Measurements from ENCODE around the gene PARVB. TPM values are rescaled to one million over a fixed set of nuclear protein-coding genes. Genes with fewer than 3 reads are reported as not detected.
"Not testable (repeated sequence)": the region's sequence is repeated elsewhere in the genome, so short reads cannot be mapped to it uniquely, and the experiment has no call there.

Gene PARVB
- total RNA-seq, 4 donors from 2014 or later: 6.6 to 144 (median 30.1) TPM

GRCh38 chr22:44012162-44012561 lies 11.9 kb upstream of the PARVB start:
- intact Hi-C loops (cut with DNase I; ENCODE audit: low total_unique reads) (no loop called here), in situ Hi-C loops (cut with MboI; ENCODE audit: low pct_ligation_motif_present in 1 of 4, low pct_unique_long_range_greater_than_20kb in 1 of 4, low sequenced_read_pairs in 3 of 4) (no loop called here)
- H3K27ac ChIP-seq: peak overlapping the region in 1 of 4 donors; percentile 25
- no peaks in the 10 kb centered on the region for H3K27me3 ChIP-seq
- no peaks in the 10 kb centered on the region for H3K9me3 ChIP-seq
- DNase-seq: no peak
- TF ChIP-seq, protein P1, sequence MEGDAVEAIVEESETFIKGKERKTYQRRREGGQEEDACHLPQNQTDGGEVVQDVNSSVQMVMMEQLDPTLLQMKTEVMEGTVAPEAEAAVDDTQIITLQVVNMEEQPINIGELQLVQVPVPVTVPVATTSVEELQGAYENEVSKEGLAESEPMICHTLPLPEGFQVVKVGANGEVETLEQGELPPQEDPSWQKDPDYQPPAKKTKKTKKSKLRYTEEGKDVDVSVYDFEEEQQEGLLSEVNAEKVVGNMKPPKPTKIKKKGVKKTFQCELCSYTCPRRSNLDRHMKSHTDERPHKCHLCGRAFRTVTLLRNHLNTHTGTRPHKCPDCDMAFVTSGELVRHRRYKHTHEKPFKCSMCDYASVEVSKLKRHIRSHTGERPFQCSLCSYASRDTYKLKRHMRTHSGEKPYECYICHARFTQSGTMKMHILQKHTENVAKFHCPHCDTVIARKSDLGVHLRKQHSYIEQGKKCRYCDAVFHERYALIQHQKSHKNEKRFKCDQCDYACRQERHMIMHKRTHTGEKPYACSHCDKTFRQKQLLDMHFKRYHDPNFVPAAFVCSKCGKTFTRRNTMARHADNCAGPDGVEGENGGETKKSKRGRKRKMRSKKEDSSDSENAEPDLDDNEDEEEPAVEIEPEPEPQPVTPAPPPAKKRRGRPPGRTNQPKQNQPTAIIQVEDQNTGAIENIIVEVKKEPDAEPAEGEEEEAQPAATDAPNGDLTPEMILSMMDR (IDR thresholded peaks at IDR 0.05): no peak
- TF ChIP-seq POLR2A (IDR thresholded peaks at IDR 0.05): no peak
- no peak for TF ChIP-seq POLR2AphosphoS5 (IDR thresholded peaks at IDR 0.05)
- TF ChIP-seq EP300 (IDR thresholded peaks at IDR 0.05; ENCODE audit: low read depth): no peak
- 74% methylated on average over 5 of the region's 5 CpGs; no CpG with 5 or more reads in 1 of the 2 donors for WGBS, 2 donors (ENCODE audit: low coverage in 1 of 2)
- H3K36me3 ChIP-seq: no peaks in the 10 kb centered on the region
- H3K4me1 ChIP-seq: no peaks in the 10 kb centered on the region
- no peak overlapping the region for H3K4me3 ChIP-seq

DNA sequence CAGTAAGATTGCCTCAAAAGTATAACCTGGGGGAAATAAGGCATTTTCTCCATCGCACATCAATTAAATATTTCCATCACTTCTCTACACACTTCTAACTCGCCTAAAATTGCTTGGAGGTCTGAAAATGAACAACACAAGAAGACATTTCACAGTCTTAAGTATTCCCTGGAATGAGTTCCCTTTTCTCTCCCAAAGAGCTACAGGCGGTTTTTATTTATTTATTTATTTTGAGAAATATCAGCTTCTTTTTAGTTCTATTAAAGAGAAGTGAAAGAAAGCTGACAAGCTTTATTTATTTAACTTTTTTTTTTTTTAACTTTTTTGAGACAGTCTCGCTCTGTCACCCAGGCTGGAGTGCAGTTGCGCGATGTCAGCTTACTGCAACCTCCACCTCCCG lies 11.5 kb upstream of the PARVB start:
- no peak for DNase-seq

DNA sequence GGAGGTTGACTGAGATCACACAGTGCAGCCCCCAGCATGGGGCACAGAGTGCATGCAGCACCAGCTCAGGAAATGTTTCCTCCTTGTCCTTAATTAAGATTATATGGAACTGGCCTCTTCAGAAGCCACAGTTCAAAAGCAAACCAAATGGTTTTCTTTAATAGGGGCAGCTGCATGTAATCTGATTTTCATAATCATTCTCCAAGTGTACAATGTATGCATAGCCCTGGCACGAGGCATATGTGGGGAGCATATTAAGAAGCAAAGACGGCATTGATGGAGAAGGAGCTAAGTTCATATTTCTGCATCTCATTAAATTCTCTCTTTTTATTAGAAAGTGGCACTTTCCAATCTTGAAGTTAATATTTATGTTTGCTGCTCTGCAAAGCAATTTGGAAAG lies 9.9 kb upstream of the PARVB start:
- 71 to 87% methylated on average over 2 of the region's 2 CpGs for WGBS, 2 donors (ENCODE audit: low coverage in 1 of 2)
- in situ Hi-C loops (cut with MboI; ENCODE audit: low pct_ligation_motif_present in 1 of 4, low pct_unique_long_range_greater_than_20kb in 1 of 4, low sequenced_read_pairs in 3 of 4): no loop called here
- no peak overlapping the region for H3K4me3 ChIP-seq

More for the DNA sequence above, 11.5 kb upstream of the PARVB start:
- no peak overlapping the region for H3K4me3 ChIP-seq
- in situ Hi-C loops (cut with MboI; ENCODE audit: low pct_ligation_motif_present in 1 of 4, low pct_unique_long_range_greater_than_20kb in 1 of 4, low sequenced_read_pairs in 3 of 4): no loop called here
- peak overlapping the region in 1 of 4 donors; percentile 25 for H3K27ac ChIP-seq
- intact Hi-C loops (cut with DNase I; ENCODE audit: low total_unique reads): no loop called here
- H3K36me3 ChIP-seq: no peaks in the 10 kb centered on the region
- TF ChIP-seq POLR2A (IDR thresholded peaks at IDR 0.05): no peak
- TF ChIP-seq, protein P1 (IDR thresholded peaks at IDR 0.05): no peak
- no peak for TF ChIP-seq POLR2AphosphoS5 (IDR thresholded peaks at IDR 0.05)
- no peak for TF ChIP-seq EP300 (IDR thresholded peaks at IDR 0.05; ENCODE audit: low read depth)
- H3K4me1 ChIP-seq: no peaks in the 10 kb centered on the region
- WGBS, 2 donors (ENCODE audit: low coverage in 1 of 2): 92 to 96% methylated on average over 4 to 7 of the region's 7 CpGs
- H3K27me3 ChIP-seq: no peaks in the 10 kb centered on the region
- no peaks in the 10 kb centered on the region for H3K9me3 ChIP-seq

GRCh38 chr22:44016586-44016985 lies 7.5 kb upstream of the PARVB start:
- 59 to 70% methylated on average over 3 of the region's 3 CpGs for WGBS, 2 donors (ENCODE audit: low coverage in 1 of 2)
- H3K9me3 ChIP-seq; H3K36me3 ChIP-seq; H3K4me3 ChIP-seq; H3K4me1 ChIP-seq; DNase-seq; H3K27me3 ChIP-seq; in situ Hi-C loops (cut with MboI; ENCODE audit: low pct_ligation_motif_present in 1 of 4, low pct_unique_long_range_greater_than_20kb in 1 of 4, low sequenced_read_pairs in 3 of 4); H3K27ac ChIP-seq; intact Hi-C loops (cut with DNase I; ENCODE audit: low total_unique reads): not testable (repeated sequence)

More for the DNA sequence above, 9.9 kb upstream of the PARVB start:
- DNase-seq: no peak
- H3K27me3 ChIP-seq: no peaks in the 10 kb centered on the region
- no peak overlapping the region for H3K27ac ChIP-seq
- intact Hi-C loops (cut with DNase I; ENCODE audit: low total_unique reads): no loop called here
- H3K4me1 ChIP-seq: no peaks in the 10 kb centered on the region
- no peaks in the 10 kb centered on the region for H3K9me3 ChIP-seq
- H3K36me3 ChIP-seq: no peaks in the 10 kb centered on the region
- TF ChIP-seq POLR2AphosphoS5 (IDR thresholded peaks at IDR 0.05) (no peak), POLR2A (IDR thresholded peaks at IDR 0.05) (no peak), EP300 (IDR thresholded peaks at IDR 0.05; ENCODE audit: low read depth) (no peak)
- TF ChIP-seq, protein P1 (IDR thresholded peaks at IDR 0.05): no peak

GRCh38 chr22:44018594-44018993 lies 5.5 kb upstream of the PARVB start:
- Histone ChIP-seq H3K4me3 (no peak overlapping the region), H3K4me1 (peaks cover under 1 to 3% (median 2%) of the 10 kb centered on the region in 4 donors), H3K27ac (no peak overlapping the region), H3K27me3 (no peaks in the 10 kb centered on the region), H3K36me3 (no peaks in the 10 kb centered on the region), H3K9me3 (no peaks in the 10 kb centered on the region)
- intact Hi-C loops (cut with DNase I; ENCODE audit: low total_unique reads): no loop called here
- in situ Hi-C loops (cut with MboI; ENCODE audit: low pct_ligation_motif_present in 1 of 4, low pct_unique_long_range_greater_than_20kb in 1 of 4, low sequenced_read_pairs in 3 of 4): no loop called here
- DNase-seq: no peak
- 89 to 96% methylated on average over 5 to 9 of the region's 9 CpGs for WGBS, 2 donors (ENCODE audit: low coverage in 1 of 2)
- no peak for TF ChIP-seq EP300 (IDR thresholded peaks at IDR 0.05; ENCODE audit: low read depth)
